ENCODE results near the gene FAM210A.
"Not testable (repeated sequence)": the region's sequence is repeated elsewhere in the genome, so short reads cannot be mapped to it uniquely, and the experiment has no call there.

FAM210A gene

GRCh38 chr18:13726232-13726971 lies at the start of gene FAM210A, which contains the start of gene RNMT:
Gene FAM210A (minus strand): TSS chr18:13726558. CDS start chr18:13682077, 44,481 bp downstream.
Gene RNMT (plus strand): TSS chr18:13726673. CDS start chr18:13731518, 4,845 bp downstream.
- DNase-seq (ENCODE audit: low read depth in 3 of 3), result peak; percentile 88 to 90 (median 90)

- DNase-seq (ENCODE audit: low read depth in 3 of 3), result no peak
Observed at GRCh38 chr18:13775058-13775457, 48.7 kb upstream of the FAM210A start.

GRCh38 chr18:13762690-13763439 lies 36.5 kb upstream of the FAM210A start:
- DNase-seq (ENCODE audit: low read depth in 3 of 3), result no peak

GRCh38 chr18:13760047-13760446 lies 33.7 kb upstream of the FAM210A start:
- no peak for DNase-seq (ENCODE audit: low read depth in 3 of 3)

- DNase-seq (ENCODE audit: low read depth in 3 of 3), result no peak
Observed at GRCh38 chr18:13758622-13759021, 32.3 kb upstream of the FAM210A start.

GRCh38 chr18:13756671-13757070 lies 30.3 kb upstream of the FAM210A start:
- DNase-seq (ENCODE audit: low read depth in 3 of 3), result no peak

- no peak for DNase-seq (ENCODE audit: low read depth in 3 of 3)
Observed at GRCh38 chr18:13756261-13756660, 29.9 kb upstream of the FAM210A start.

GRCh38 chr18:13751599-13751998 lies 25.2 kb upstream of the FAM210A start:
- not testable (repeated sequence) for DNase-seq (ENCODE audit: low read depth in 3 of 3)

- no peak for DNase-seq (ENCODE audit: low read depth in 3 of 3)
Observed at GRCh38 chr18:13746633-13747032, 20.3 kb upstream of the FAM210A start.

- DNase-seq (ENCODE audit: low read depth in 3 of 3), result no peak
Observed at GRCh38 chr18:13745696-13746095, 19.3 kb upstream of the FAM210A start.

GRCh38 chr18:13735681-13736080 lies 9.3 kb upstream of the FAM210A start:
- no peak for DNase-seq (ENCODE audit: low read depth in 3 of 3)

GRCh38 chr18:13730481-13730880 lies 4.1 kb upstream of the FAM210A start:
- DNase-seq (ENCODE audit: low read depth in 3 of 3), result no peak

- peak in 1 of 3 donors; percentile 10 for DNase-seq (ENCODE audit: low read depth in 3 of 3)
Observed at GRCh38 chr18:13726972-13727331, 594 bp upstream of the FAM210A start.

GRCh38 chr18:13725566-13726231 lies 659 bp downstream of the FAM210A start:
- peak in 1 of 3 donors; percentile 12 for DNase-seq (ENCODE audit: low read depth in 3 of 3)

- no peak for DNase-seq (ENCODE audit: low read depth in 3 of 3)
Observed at GRCh38 chr18:13720847-13721246, 5.5 kb downstream of the FAM210A start.

- no peak for DNase-seq (ENCODE audit: low read depth in 3 of 3)
Observed at GRCh38 chr18:13720123-13720522, 6.2 kb downstream of the FAM210A start.

- no peak for DNase-seq (ENCODE audit: low read depth in 3 of 3)
Observed at GRCh38 chr18:13716916-13717315, 9.4 kb downstream of the FAM210A start.

- DNase-seq (ENCODE audit: low read depth in 3 of 3), result no peak
Observed at GRCh38 chr18:13715330-13715729, 11.0 kb downstream of the FAM210A start.

GRCh38 chr18:13713455-13714055 lies 12.8 kb downstream of the FAM210A start:
- DNase-seq (ENCODE audit: low read depth in 3 of 3), result no peak

GRCh38 chr18:13712400-13713131 lies 13.8 kb downstream of the FAM210A start:
- no peak for DNase-seq (ENCODE audit: low read depth in 3 of 3)

GRCh38 chr18:13710414-13710831 lies 15.9 kb downstream of the FAM210A start:
- no peak for DNase-seq (ENCODE audit: low read depth in 3 of 3)
